ENCODE measurements around the gene ST3GAL6. TPM values are rescaled to one million over a fixed set of nuclear protein-coding genes. Genes with fewer than 3 reads are reported as not detected.

The ST3GAL6 gene
- total and polyA plus RNA-seq, 2 of the 13 experiments (the other 11 are each of a cell fraction or from before 2014, with no cell fraction given): 17.5 to 23.2 TPM

GRCh38 chr3:98812851-98813374 lies 49.8 kb downstream of the ST3GAL6 start (continued):
- TF ChIP-seq, protein P1, sequence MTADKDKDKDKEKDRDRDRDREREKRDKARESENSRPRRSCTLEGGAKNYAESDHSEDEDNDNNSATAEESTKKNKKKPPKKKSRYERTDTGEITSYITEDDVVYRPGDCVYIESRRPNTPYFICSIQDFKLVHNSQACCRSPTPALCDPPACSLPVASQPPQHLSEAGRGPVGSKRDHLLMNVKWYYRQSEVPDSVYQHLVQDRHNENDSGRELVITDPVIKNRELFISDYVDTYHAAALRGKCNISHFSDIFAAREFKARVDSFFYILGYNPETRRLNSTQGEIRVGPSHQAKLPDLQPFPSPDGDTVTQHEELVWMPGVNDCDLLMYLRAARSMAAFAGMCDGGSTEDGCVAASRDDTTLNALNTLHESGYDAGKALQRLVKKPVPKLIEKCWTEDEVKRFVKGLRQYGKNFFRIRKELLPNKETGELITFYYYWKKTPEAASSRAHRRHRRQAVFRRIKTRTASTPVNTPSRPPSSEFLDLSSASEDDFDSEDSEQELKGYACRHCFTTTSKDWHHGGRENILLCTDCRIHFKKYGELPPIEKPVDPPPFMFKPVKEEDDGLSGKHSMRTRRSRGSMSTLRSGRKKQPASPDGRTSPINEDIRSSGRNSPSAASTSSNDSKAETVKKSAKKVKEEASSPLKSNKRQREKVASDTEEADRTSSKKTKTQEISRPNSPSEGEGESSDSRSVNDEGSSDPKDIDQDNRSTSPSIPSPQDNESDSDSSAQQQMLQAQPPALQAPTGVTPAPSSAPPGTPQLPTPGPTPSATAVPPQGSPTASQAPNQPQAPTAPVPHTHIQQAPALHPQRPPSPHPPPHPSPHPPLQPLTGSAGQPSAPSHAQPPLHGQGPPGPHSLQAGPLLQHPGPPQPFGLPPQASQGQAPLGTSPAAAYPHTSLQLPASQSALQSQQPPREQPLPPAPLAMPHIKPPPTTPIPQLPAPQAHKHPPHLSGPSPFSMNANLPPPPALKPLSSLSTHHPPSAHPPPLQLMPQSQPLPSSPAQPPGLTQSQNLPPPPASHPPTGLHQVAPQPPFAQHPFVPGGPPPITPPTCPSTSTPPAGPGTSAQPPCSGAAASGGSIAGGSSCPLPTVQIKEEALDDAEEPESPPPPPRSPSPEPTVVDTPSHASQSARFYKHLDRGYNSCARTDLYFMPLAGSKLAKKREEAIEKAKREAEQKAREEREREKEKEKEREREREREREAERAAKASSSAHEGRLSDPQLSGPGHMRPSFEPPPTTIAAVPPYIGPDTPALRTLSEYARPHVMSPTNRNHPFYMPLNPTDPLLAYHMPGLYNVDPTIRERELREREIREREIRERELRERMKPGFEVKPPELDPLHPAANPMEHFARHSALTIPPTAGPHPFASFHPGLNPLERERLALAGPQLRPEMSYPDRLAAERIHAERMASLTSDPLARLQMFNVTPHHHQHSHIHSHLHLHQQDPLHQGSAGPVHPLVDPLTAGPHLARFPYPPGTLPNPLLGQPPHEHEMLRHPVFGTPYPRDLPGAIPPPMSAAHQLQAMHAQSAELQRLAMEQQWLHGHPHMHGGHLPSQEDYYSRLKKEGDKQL (CRISPR knock-in tag; IDR thresholded peaks at IDR 0.05; ENCODE audit: low read depth): peak; percentile 24; the same call in 1 of the 2 replicates
- TF ChIP-seq ZNF678 (CRISPR knock-in tag; IDR thresholded peaks at IDR 0.05) (no peak), SALL1 (CRISPR knock-in tag; IDR thresholded peaks at IDR 0.05) (peak; percentile 85), U2AF1 (optimal IDR thresholded peaks at IDR 0.05; ENCODE audit: low read depth, low read length) (no peak), ZNF263 (CRISPR knock-in tag; IDR thresholded peaks at IDR 0.05) (peak; percentile 46), RARA (CRISPR knock-in tag; IDR thresholded peaks at IDR 0.05) (peak; percentile 45; the same call in 1 of the 2 replicates), RXRB (CRISPR knock-in tag; IDR thresholded peaks at IDR 0.05; ENCODE audit: borderline replicate concordance) (peak; percentile 51), GPN1 (CRISPR knock-in tag; IDR thresholded peaks at IDR 0.05; ENCODE audit: borderline replicate concordance) (no peak), THAP11 (CRISPR knock-in tag; IDR thresholded peaks at IDR 0.05) (peak; percentile 52; the same call in 1 of the 2 replicates), STAG1 (CRISPR knock-in tag; IDR thresholded peaks at IDR 0.05) (peak; percentile 74)
- TF ChIP-seq, protein P2, sequence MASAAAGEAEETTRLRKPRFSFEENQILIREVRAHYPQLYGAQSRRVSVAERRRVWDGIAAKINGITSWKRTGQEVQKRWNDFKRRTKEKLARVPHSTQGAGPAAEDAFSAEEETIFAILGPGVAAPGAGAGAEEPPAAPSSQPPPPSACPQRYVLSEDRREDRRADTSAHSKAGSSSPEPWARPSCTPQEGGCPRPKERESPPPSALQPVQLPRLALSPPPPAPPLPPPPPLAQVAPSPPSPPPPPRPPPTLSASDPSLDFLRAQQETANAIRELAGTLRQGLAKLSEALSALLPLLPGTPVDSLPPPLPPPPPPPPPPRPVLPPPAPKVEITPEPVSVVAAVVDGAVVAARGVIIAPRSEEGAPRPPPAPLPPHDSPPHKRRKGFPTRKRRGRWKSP (CRISPR knock-in tag; IDR thresholded peaks at IDR 0.05): 0 out of 2 replicates have a peak, but pooled peaks have one; percentile 55
- TF ChIP-seq, protein P3, sequence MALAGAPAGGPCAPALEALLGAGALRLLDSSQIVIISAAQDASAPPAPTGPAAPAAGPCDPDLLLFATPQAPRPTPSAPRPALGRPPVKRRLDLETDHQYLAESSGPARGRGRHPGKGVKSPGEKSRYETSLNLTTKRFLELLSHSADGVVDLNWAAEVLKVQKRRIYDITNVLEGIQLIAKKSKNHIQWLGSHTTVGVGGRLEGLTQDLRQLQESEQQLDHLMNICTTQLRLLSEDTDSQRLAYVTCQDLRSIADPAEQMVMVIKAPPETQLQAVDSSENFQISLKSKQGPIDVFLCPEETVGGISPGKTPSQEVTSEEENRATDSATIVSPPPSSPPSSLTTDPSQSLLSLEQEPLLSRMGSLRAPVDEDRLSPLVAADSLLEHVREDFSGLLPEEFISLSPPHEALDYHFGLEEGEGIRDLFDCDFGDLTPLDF (CRISPR knock-in tag; IDR thresholded peaks at IDR 0.05): peak; percentile 33; the same call in 1 of the 2 replicates
